ENCODE measurements around the gene PDE6A. TPM values are rescaled to one million over a fixed set of nuclear protein-coding genes. Genes with fewer than 3 reads are reported as not detected.
"Not testable (repeated sequence)": the region's sequence is repeated elsewhere in the genome, so short reads cannot be mapped to it uniquely, and the experiment has no call there.

The PDE6A gene
- polyA plus RNA-seq, 3 donors: 0.01 TPM; not detected in 2

DNA sequence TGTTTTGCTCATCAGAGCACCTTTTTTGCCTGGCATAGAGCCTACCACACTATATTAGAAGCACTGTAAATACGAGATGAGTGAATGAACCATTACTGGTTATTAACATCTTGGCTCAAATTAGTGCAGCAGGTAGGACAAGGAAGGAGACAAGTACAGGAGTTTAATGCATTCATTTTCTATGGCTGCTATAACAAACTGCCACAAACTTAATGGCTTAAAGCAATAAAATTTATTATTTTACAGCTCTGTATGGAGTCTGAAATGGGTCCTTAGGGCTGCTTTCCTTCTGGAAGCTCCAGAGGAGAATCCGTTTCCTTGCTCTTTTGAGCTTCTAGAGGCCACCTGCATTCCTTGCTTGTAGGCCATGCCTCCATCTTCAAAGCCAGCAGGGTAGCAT is 59.1 kb downstream of the PDE6A start:
- Mint-ChIP-seq H3K27ac (no peak overlapping the region), H3K4me1 (no peaks in the 10 kb centered on the region), H3K9me3 (no peaks in the 10 kb centered on the region), H3K36me3 (no peaks in the 10 kb centered on the region), H3K27me3 (ENCODE audit: low read depth in 3 of 3) (peaks cover 0 to 2% (median 0%) of the 10 kb centered on the region in 3 donors), H3K4me3 (no peak overlapping the region)
- no peaks in the 10 kb centered on the region for H3K79me2 ChIP-seq (ENCODE audit: insufficient read depth, low read length)
- no peaks in the 10 kb centered on the region for H4K20me1 ChIP-seq (ENCODE audit: insufficient read depth, low read length)
- no peak overlapping the region for H3K4me2 ChIP-seq (replicated peaks; ENCODE audit: extremely low read depth, low read length, poor library complexity, severe bottlenecking)
- WGBS (ENCODE audit: insufficient coverage): 91% methylated on average over 1 of the region's 2 CpGs
- intact Hi-C loops (cut with micrococcal nuclease): no loop called here
- no peak overlapping the region for H3K4me3 ChIP-seq (replicated peaks in 1 of 3; ENCODE audit: low read depth in 2 of 3, low read length in 3 of 3)
- no peaks in the 10 kb centered on the region for H3K36me3 ChIP-seq (replicated peaks in 1 of 2; ENCODE audit: control insufficient read depth in 1 of 2, insufficient read depth in 2 of 2, low read length in 2 of 2)
- H2AFZ ChIP-seq (ENCODE audit: insufficient read depth, low read depth, low read length, poor library complexity, severe bottlenecking): no peak overlapping the region
- H3K9ac ChIP-seq (ENCODE audit: insufficient read depth, low read length, poor library complexity, severe bottlenecking): no peak overlapping the region
- no peak for DNase-seq
- H3K9me3 ChIP-seq (replicated peaks in 1 of 2; ENCODE audit: control insufficient read depth in 1 of 2, insufficient read depth in 1 of 2, low read length in 2 of 2): no peaks in the 10 kb centered on the region
- TF ChIP-seq CTCF (IDR thresholded peaks at IDR 0.05): no peak
- H3K27ac ChIP-seq (ENCODE audit: low read depth in 1 of 2, low read length in 2 of 2): no peak overlapping the region
- no peaks in the 10 kb centered on the region for H3K27me3 ChIP-seq (ENCODE audit: control insufficient read depth in 2 of 2, insufficient read depth in 2 of 2, low read length in 2 of 2)
- no peaks in the 10 kb centered on the region for H3K4me1 ChIP-seq (ENCODE audit: control insufficient read depth in 1 of 2, insufficient read depth in 2 of 2, low read length in 2 of 2)

DNA sequence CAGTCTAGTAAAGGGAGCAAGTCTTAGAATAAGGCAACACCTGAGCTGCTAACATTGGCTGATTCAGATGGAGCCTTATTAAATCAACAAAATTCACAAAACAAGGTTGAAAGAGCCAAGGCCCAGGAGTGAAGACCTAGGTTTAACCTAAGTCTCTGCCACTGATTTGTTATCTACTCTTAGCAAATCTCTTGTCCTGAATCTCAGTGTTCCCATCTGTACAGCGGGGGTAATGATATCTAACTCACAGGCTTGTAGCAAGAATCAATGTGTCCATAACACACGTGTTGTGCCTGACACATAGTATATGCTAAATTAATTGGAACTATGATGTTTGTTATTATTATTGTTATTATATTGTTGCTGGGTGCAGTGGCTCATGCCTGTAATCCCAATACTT is 61.0 kb downstream of the PDE6A start:
- Histone ChIP-seq H3K9ac (ENCODE audit: insufficient read depth, low read length, poor library complexity, severe bottlenecking) (no peak overlapping the region), H3K79me2 (ENCODE audit: insufficient read depth, low read length) (no peaks in the 10 kb centered on the region), H3K27me3 (ENCODE audit: control insufficient read depth in 2 of 2, insufficient read depth in 2 of 2, low read length in 2 of 2) (no peaks in the 10 kb centered on the region), H3K4me1 (ENCODE audit: control insufficient read depth in 1 of 2, insufficient read depth in 2 of 2, low read length in 2 of 2) (no peaks in the 10 kb centered on the region), H3K4me2 (replicated peaks; ENCODE audit: extremely low read depth, low read length, poor library complexity, severe bottlenecking) (no peak overlapping the region), H3K27ac (ENCODE audit: low read depth in 1 of 2, low read length in 2 of 2) (no peak overlapping the region), H3K9me3 (replicated peaks in 1 of 2; ENCODE audit: control insufficient read depth in 1 of 2, insufficient read depth in 1 of 2, low read length in 2 of 2) (no peaks in the 10 kb centered on the region), H4K20me1 (ENCODE audit: insufficient read depth, low read length) (no peaks in the 10 kb centered on the region), H2AFZ (ENCODE audit: insufficient read depth, low read depth, low read length, poor library complexity, severe bottlenecking) (no peak overlapping the region), H3K36me3 (replicated peaks in 1 of 2; ENCODE audit: control insufficient read depth in 1 of 2, insufficient read depth in 2 of 2, low read length in 2 of 2) (no peaks in the 10 kb centered on the region), H3K4me3 (replicated peaks in 1 of 3; ENCODE audit: low read depth in 2 of 3, low read length in 3 of 3) (no peak overlapping the region)
- WGBS (ENCODE audit: insufficient coverage): no CpG with 5 or more reads among the region's 2 CpGs
- Mint-ChIP-seq H3K27me3 (ENCODE audit: low read depth in 3 of 3) (no peaks in the 10 kb centered on the region), H3K27ac (peak overlapping the region in 1 of 7 donors; percentile 35), H3K36me3 (no peaks in the 10 kb centered on the region), H3K4me1 (no peaks in the 10 kb centered on the region), H3K9me3 (peaks cover 0 to 3% (median 0%) of the 10 kb centered on the region in 7 donors), H3K4me3 (no peak overlapping the region)
- DNase-seq: no peak
- intact Hi-C loops (cut with micrococcal nuclease): no loop called here
- no peak for TF ChIP-seq CTCF (IDR thresholded peaks at IDR 0.05)

DNA sequence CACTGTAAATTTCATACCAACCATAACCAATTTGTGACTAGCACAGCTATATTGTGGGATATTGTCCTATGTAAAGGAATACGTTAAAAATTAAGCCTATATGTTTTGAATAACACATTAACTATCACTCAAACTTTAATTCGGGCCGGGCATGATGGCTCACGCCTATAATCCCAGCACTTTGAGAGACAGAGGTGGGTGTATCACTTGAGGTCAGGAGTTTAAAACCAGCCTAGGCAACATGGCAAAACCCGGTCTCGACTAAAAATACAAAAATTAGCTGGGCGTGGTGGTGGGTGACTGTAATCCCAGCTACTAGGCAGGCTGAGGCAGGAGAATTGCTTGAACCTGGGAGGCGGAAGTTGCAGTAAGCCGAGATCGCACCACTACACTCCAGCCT is 62.0 kb downstream of the PDE6A start:
- H3K4me3 Mint-ChIP-seq; H3K27ac Mint-ChIP-seq; H3K4me2 ChIP-seq (replicated peaks; ENCODE audit: extremely low read depth, low read length, poor library complexity, severe bottlenecking); H3K36me3 Mint-ChIP-seq; H3K9me3 Mint-ChIP-seq; DNase-seq; H2AFZ ChIP-seq (ENCODE audit: insufficient read depth, low read depth, low read length, poor library complexity, severe bottlenecking); H3K4me1 Mint-ChIP-seq; H4K20me1 ChIP-seq (ENCODE audit: insufficient read depth, low read length); H3K4me3 ChIP-seq (replicated peaks in 1 of 3; ENCODE audit: low read depth in 2 of 3, low read length in 3 of 3); H3K27me3 Mint-ChIP-seq (ENCODE audit: low read depth in 3 of 3); H3K36me3 ChIP-seq (replicated peaks in 1 of 2; ENCODE audit: control insufficient read depth in 1 of 2, insufficient read depth in 2 of 2, low read length in 2 of 2); H3K9ac ChIP-seq (ENCODE audit: insufficient read depth, low read length, poor library complexity, severe bottlenecking); H3K27ac ChIP-seq (ENCODE audit: low read depth in 1 of 2, low read length in 2 of 2); intact Hi-C loops (cut with micrococcal nuclease); H3K27me3 ChIP-seq (ENCODE audit: control insufficient read depth in 2 of 2, insufficient read depth in 2 of 2, low read length in 2 of 2); H3K9me3 ChIP-seq (replicated peaks in 1 of 2; ENCODE audit: control insufficient read depth in 1 of 2, insufficient read depth in 1 of 2, low read length in 2 of 2); H3K79me2 ChIP-seq (ENCODE audit: insufficient read depth, low read length); H3K4me1 ChIP-seq (ENCODE audit: control insufficient read depth in 1 of 2, insufficient read depth in 2 of 2, low read length in 2 of 2): not testable (repeated sequence)
- 94% methylated on average over 3 of the region's 10 CpGs for WGBS (ENCODE audit: insufficient coverage)

All from CD14-positive monocyte (primary cell).